HepG2 (cell line): ENCODE data around the gene NFKBIA. TPM values are rescaled to one million over a fixed set of nuclear protein-coding genes. Genes with fewer than 3 reads are reported as not detected.

Source experiments
- CBFB ChIP-seq: sonication (generic); formaldehyde crosslinking; IDR thresholded peaks from 2 replicates; pipeline ENCODE4 v1.4.0; 2020; ENCODE audit warnings: missing genetic modification reagents
- CSRNP1 ChIP-seq: sonication (generic); formaldehyde crosslinking; IDR thresholded peaks from 2 replicates; pipeline ENCODE4 v1.8.1; 2023; ENCODE audit warnings: mild to moderate bottlenecking, missing genetic modification reagents
- GRHL1 ChIP-seq: sonication (generic); formaldehyde crosslinking; conservative IDR thresholded peaks from 2 replicates; pipeline ENCODE4 v1.8.0; 2022; ENCODE audit warnings: missing genetic modification reagents
- HNRNPL ChIP-seq: fragments of 200-400 bp; formaldehyde crosslinking; IDR thresholded peaks from 2 replicates; pipeline ENCODE4 v1.6.1; 2017; ENCODE audit warnings: mild to moderate bottlenecking, low read depth, low read length
- KDM3A ChIP-seq: IDR thresholded peaks from 2 replicates; pipeline ENCODE4 v1.6.1; 2018; ENCODE audit warnings: low read depth, missing compliant biosample characterization
- KLF6 ChIP-seq: IDR thresholded peaks from 2 replicates; pipeline ENCODE4 v1.8.0; 2016; ENCODE audit warnings: missing biosample characterization, missing genetic modification reagents
- POLR2G ChIP-seq: fragments of 200-400 bp; formaldehyde crosslinking; IDR thresholded peaks from 2 replicates; pipeline ENCODE4 v1.6.1; 2018; ENCODE audit warnings: mild to moderate bottlenecking, low read depth, low read length, moderate library complexity
- RBAK ChIP-seq: sonication (generic); formaldehyde crosslinking; IDR thresholded peaks from 2 replicates; pipeline ENCODE4 v1.5.1; 2020; ENCODE audit warnings: mild to moderate bottlenecking, missing genetic modification reagents
- U2AF1 ChIP-seq: fragments of 200-400 bp; formaldehyde crosslinking; optimal IDR thresholded peaks from 2 replicates; pipeline ENCODE3; 2017; ENCODE audit warnings: mild to moderate bottlenecking, low read depth, low read length
- ZBTB1 ChIP-seq: sonication (generic); formaldehyde crosslinking; IDR thresholded peaks from 2 replicates; pipeline ENCODE4 v1.4.0; 2020; ENCODE audit warnings: missing genetic modification reagents, borderline replicate concordance
- ZBTB3 ChIP-seq: sonication (generic); formaldehyde crosslinking; IDR thresholded peaks from 2 replicates; pipeline ENCODE4 v1.4.0; 2020; ENCODE audit warnings: low read depth, mild to moderate bottlenecking, moderate library complexity, missing genetic modification reagents, borderline replicate concordance
- ZNF33B ChIP-seq: sonication (generic); formaldehyde crosslinking; IDR thresholded peaks from 2 replicates; pipeline ENCODE4 v1.5.1; 2020; ENCODE audit warnings: mild to moderate bottlenecking, missing genetic modification reagents
- ZNF543 ChIP-seq: sonication (generic); formaldehyde crosslinking; IDR thresholded peaks from 2 replicates; pipeline ENCODE4 v1.4.0; 2020; ENCODE audit warnings: mild to moderate bottlenecking, missing genetic modification reagents
- ZNF646 ChIP-seq: sonication (generic); formaldehyde crosslinking; IDR thresholded peaks from 2 replicates; pipeline ENCODE4 v1.9.0; 2021; ENCODE audit warnings: mild to moderate bottlenecking, missing genetic modification reagents
- ZNF761 ChIP-seq: sonication (generic); formaldehyde crosslinking; conservative IDR thresholded peaks from 2 replicates; pipeline ENCODE4 v1.4.0; 2020; ENCODE audit warnings: mild to moderate bottlenecking, missing genetic modification reagents
- ZNF766 ChIP-seq: sonication (generic); formaldehyde crosslinking; IDR thresholded peaks from 2 replicates; pipeline ENCODE4 v1.5.0; 2020; ENCODE audit warnings: missing genetic modification reagents, borderline replicate concordance
- ZSCAN5A ChIP-seq: sonication (generic); formaldehyde crosslinking; IDR thresholded peaks from 2 replicates; pipeline ENCODE4 v1.8.0; 2022; ENCODE audit warnings: mild to moderate bottlenecking, missing genetic modification reagents, borderline replicate concordance
- polyA plus RNA-seq, 8 experiments: library from polyadenylated mRNA; depleted of rRNA in 3 of 8; stranded (reverse) in 7 of 8; unstranded in 1 of 8; fragments of >200 nt; fragmentation: Illumina TruSeq in 4 of 8; extraction: Trizol in 4 of 8; gene quantifications; 2 replicates each; pipeline versions ENCODE4 v1.2.1 to v1.2.3, GENCODE V29; 2011 to 2016; ENCODE audit warnings: low read depth in 4 of 8, missing spikeins in 1 of 8, mixed read lengths in 1 of 8; ENCODE audit not compliant: insufficient read depth in 1 of 8
- total RNA-seq, 5 experiments: library from RNA; depleted of rRNA; stranded (reverse); fragments of >200 nt; fragmentation: Illumina TruSeq; extraction: Trizol; gene quantifications; 2 replicates each; pipeline ENCODE4 v1.2.3, GENCODE V29; 2016; ENCODE audit warnings: low read depth in 1 of 5

NFKBIA gene
- total and polyA plus RNA-seq, 2 of the 13 experiments (the other 11 are each of a cell fraction or from before 2014, with no cell fraction given): 197 to 319 TPM

GRCh38 chr14:35352274-35353233 lies 52.0 kb downstream of the NFKBIA start (continued):
- TF ChIP-seq KDM3A (no peak), ZNF766 (CRISPR knock-in tag) (no peak), ZNF543 (CRISPR knock-in tag) (no peak), ZBTB3 (no peak), GRHL1 (CRISPR knock-in tag) (no peak), ZNF761 (CRISPR knock-in tag) (no peak), ZSCAN5A (no peak), U2AF1 (no peak), RBAK (CRISPR knock-in tag) (no peak), CBFB (CRISPR knock-in tag) (no peak), POLR2G (no peak), HNRNPL (no peak), CSRNP1 (no peak), ZNF646 (CRISPR knock-in tag) (peak; percentile 94), ZBTB1 (CRISPR knock-in tag) (no peak), KLF6 (CRISPR knock-in tag) (no peak), ZNF33B (CRISPR knock-in tag) (no peak)
